ENCODE data around the gene HAAO. TPM values are rescaled to one million over a fixed set of nuclear protein-coding genes. Genes with fewer than 3 reads are reported as not detected.

Gene HAAO
- total and polyA plus RNA-seq, 12 donors, result 2.7 to 30.1 (median 12.6) TPM

GRCh38 chr2:42812899-42813479 lies 20.6 kb upstream of the HAAO start:
- no peak overlapping the region for H3K4me3 ChIP-seq

DNA sequence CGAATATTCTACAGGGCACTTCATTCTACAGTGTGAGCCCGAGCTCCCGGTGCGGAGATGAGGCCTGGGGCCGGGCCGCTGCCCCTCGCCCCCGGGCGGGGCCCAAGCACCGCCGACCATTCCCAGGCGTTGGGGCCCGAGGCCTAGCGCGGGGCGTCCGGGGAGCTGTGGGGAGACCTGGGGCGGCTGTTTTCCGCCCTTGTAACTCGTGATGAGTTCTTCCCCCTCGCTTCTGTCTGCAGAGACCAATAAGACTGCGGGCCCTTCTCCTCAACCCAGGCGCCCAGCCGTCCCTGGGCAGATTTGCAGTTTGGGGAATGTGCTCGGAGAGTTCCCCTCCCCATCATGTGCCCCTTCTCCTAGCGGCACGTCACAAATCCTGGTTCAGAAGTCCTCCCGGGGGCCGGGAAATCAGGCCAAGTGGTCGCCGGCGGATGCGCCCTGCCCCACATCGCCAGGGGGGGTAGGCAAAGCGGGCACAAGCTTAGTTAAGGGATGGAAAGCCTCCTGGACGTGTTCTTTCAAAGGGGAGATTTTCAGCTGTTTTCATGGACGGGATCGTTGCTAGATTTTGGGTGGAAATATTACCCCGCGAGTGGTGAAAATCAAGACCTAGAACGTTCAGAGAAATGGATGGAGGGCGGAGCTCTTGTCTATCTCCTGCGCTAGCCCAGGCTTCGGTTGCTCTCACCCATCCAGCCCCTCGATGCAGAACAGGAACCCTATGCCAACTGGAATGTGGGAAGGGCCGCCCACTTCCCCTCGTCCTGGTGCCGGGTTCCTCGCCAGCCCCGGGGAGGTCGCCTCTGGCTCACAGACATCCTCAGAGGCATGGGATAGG lies 18.8 kb upstream of the HAAO start:
- Histone ChIP-seq H3K27me3 (no peaks in the 10 kb centered on the region), H3K9me3 (replicated peaks in 1 of 3) (no peaks in the 10 kb centered on the region), H3K36me3 (replicated peaks in 1 of 2) (no peaks in the 10 kb centered on the region), H3K27ac (peak overlapping the region; percentile 86 to 100 (median 99)), H3K4me1 (replicated peaks in 1 of 2) (peaks cover 10 to 13% of the 10 kb centered on the region in 2 donors), H3K4me3 (peak overlapping the region in 2 of 4 donors; percentile 38 to 78)
- peak; percentile 43 to 76 (median 62) for DNase-seq
- 20 to 46% (median 26%) methylated on average over 17 to 51 of the region's 51 CpGs for WGBS, 4 donors
- TF ChIP-seq POLR2A (IDR thresholded peaks at IDR 0.05) (no peak), CTCF (IDR thresholded peaks at IDR 0.05) (no peak)
- intact Hi-C loops (cut with DNase I), result no loop called here

More at GRCh38 chr2:42812899-42813479, 20.6 kb upstream of the HAAO start:
- Histone ChIP-seq H3K4me1 (replicated peaks in 1 of 2) (peaks cover 10 to 13% of the 10 kb centered on the region in 2 donors), H3K9me3 (replicated peaks in 1 of 3) (no peaks in the 10 kb centered on the region), H3K36me3 (replicated peaks in 1 of 2) (no peaks in the 10 kb centered on the region), H3K27me3 (no peaks in the 10 kb centered on the region), H3K27ac (no peak overlapping the region)
- no peak for TF ChIP-seq POLR2A (IDR thresholded peaks at IDR 0.05)
- TF ChIP-seq CTCF (IDR thresholded peaks at IDR 0.05), result peak; percentile 23 to 54 (median 45)
- WGBS, 4 donors, result 49 to 69% (median 59%) methylated on average over 1 of the region's 1 CpG
- intact Hi-C loops (cut with DNase I), result no loop called here
- no peak for DNase-seq

- no peaks in the 10 kb centered on the region for H3K36me3 ChIP-seq (replicated peaks in 1 of 2)
- H3K27ac ChIP-seq, result peak overlapping the region; percentile 86 to 100 (median 99)
- H3K4me3 ChIP-seq, result peak overlapping the region in 2 of 4 donors; percentile 38 to 78
- TF ChIP-seq POLR2A (IDR thresholded peaks at IDR 0.05) (peak; percentile 80 to 84), CTCF (IDR thresholded peaks at IDR 0.05) (peak in 1 of 6 experiments; percentile 3)
- no peaks in the 10 kb centered on the region for H3K9me3 ChIP-seq (replicated peaks in 1 of 3)
- H3K4me1 ChIP-seq (replicated peaks in 1 of 2), result peaks cover 10 to 13% of the 10 kb centered on the region in 2 donors
- intact Hi-C loops (cut with DNase I), result no loop called here
- H3K27me3 ChIP-seq, result no peaks in the 10 kb centered on the region
- DNase-seq, result peak; percentile 92 to 99 (median 97)
- WGBS, 4 donors, result 0 to 1% (median 1%) methylated on average over 14 to 83 of the region's 83 CpGs
These were observed 18.0 kb upstream of the HAAO start for GRCh38 chr2:42810121-42810970.

DNA sequence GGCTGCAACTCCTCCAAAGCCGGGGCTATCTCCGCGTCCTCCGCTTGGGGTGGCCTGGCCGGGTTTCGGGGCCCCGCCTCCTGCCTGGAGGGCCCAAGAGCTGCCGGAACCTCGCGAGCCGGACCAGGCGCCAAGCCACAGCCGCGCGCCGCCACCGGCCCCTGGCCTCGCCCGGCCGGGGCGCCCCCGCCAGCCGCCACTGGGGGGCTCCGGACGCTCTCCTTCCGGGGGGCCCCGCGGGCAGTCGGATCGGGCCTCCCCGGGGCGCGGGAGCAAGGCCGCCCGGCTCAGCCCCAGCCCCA lies 17.4 kb upstream of the HAAO start:
- WGBS, 4 donors, result 0 to 1% (median 0%) methylated on average over 7 to 35 of the region's 35 CpGs
- peak; percentile 83 to 92 (median 88) for DNase-seq
- intact Hi-C loops (cut with DNase I), result no loop called here
- no peaks in the 10 kb centered on the region for H3K36me3 ChIP-seq (replicated peaks in 1 of 2)
- H3K27me3 ChIP-seq, result no peaks in the 10 kb centered on the region
- H3K27ac ChIP-seq, result peak overlapping the region; percentile 86 to 100 (median 99)
- TF ChIP-seq CTCF (IDR thresholded peaks at IDR 0.05), result peak in 3 of 6 experiments; percentile 29 to 59 (median 31)
- no peak for TF ChIP-seq POLR2A (IDR thresholded peaks at IDR 0.05)
- H3K4me3 ChIP-seq, result peak overlapping the region in 3 of 4 donors; percentile 13 to 78 (median 20)
- H3K9me3 ChIP-seq (replicated peaks in 1 of 3), result no peaks in the 10 kb centered on the region
- peaks cover 10 to 13% of the 10 kb centered on the region in 2 donors for H3K4me1 ChIP-seq (replicated peaks in 1 of 2)
